ENCODE measurements around the gene MORN5. TPM values are rescaled to one million over a fixed set of nuclear protein-coding genes. Genes with fewer than 3 reads are reported as not detected.

The MORN5 gene
- total and polyA plus RNA-seq, 9 of the 15 experiments (the other 6 are each of a cell fraction or from before 2014, with no cell fraction given) = not detected

DNA sequence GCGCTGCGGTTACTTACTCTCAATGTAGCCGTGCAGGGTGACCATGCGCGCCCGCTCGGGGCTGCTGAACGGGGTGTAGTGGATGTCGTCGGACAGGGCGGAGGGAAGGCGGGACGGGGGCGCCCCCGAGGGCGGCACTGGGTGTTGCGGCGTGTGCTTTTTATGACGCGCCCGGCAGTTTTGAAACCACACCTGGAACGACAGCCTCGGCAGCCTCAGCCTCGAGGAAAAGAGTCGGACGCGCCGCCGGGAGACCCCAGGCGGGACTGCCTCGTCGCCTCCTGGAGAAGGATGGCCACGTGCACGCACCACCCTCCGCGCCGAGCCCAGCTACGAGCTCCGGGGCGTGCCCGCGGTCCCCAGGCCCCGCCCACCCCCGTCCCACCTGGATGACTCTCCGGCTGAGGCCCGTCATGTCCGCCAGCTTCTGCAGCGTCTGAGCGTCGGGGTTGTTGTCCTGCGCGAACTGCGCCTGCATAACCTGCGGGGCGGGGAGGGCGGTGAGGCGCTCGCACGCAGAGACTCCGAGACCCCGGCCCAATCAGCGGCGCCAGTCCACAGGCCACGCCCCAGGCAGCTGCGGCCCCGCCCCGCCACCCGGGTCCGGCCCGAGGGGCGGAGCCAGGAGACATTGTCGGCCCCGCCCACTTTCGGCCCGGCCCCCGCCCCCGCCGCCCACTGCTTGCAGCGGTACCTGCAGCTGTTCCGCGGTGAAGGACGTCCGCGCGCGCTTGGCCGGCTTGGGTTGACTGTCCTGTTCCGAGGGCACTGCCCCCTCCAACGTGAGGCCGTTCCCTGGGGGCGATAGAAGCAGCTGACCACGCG, 54.1 kb downstream of the MORN5 start (continued):
- TF ChIP-seq, protein P1, sequence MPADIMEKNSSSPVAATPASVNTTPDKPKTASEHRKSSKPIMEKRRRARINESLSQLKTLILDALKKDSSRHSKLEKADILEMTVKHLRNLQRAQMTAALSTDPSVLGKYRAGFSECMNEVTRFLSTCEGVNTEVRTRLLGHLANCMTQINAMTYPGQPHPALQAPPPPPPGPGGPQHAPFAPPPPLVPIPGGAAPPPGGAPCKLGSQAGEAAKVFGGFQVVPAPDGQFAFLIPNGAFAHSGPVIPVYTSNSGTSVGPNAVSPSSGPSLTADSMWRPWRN (IDR thresholded peaks at IDR 0.05; ENCODE audit: low read depth) = no peak
- TF ChIP-seq, protein P2, sequence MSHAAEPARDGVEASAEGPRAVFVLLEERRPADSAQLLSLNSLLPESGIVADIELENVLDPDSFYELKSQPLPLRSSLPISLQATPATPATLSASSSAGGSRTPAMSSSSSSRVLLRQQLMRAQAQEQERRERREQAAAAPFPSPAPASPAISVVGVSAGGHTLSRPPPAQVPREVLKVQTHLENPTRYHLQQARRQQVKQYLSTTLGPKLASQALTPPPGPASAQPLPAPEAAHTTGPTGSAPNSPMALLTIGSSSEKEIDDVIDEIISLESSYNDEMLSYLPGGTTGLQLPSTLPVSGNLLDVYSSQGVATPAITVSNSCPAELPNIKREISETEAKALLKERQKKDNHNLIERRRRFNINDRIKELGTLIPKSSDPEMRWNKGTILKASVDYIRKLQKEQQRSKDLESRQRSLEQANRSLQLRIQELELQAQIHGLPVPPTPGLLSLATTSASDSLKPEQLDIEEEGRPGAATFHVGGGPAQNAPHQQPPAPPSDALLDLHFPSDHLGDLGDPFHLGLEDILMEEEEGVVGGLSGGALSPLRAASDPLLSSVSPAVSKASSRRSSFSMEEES (CRISPR knock-in tag; IDR thresholded peaks at IDR 0.05) = no peak
- TF ChIP-seq GTF2A2 (tag; IDR thresholded peaks at IDR 0.05) (no peak), TAL1 (IDR thresholded peaks at IDR 0.05) (no peak), NR1H2 (CRISPR knock-in tag; IDR thresholded peaks at IDR 0.05) (no peak), E2F1 (CRISPR knock-in tag; IDR thresholded peaks at IDR 0.05) (no peak), MYBL2 (IDR thresholded peaks at IDR 0.05; ENCODE audit: low read depth) (no peak), MYBL2 (CRISPR knock-in tag; IDR thresholded peaks at IDR 0.05; ENCODE audit: borderline replicate concordance) (no peak), EHMT2 (IDR thresholded peaks at IDR 0.05) (no peak), ARID1B (IDR thresholded peaks at IDR 0.05) (no peak), PPARD (CRISPR knock-in tag; IDR thresholded peaks at IDR 0.05) (no peak), SP2 (IDR thresholded peaks at IDR 0.05; ENCODE audit: extremely low read depth, low read depth, low read length, poor library complexity, severe bottlenecking) (no peak), HDGF (IDR thresholded peaks at IDR 0.05) (no peak), MIER1 (IDR thresholded peaks at IDR 0.05; ENCODE audit: low read depth) (no peak), HOXB6 (CRISPR knock-in tag; IDR thresholded peaks at IDR 0.05; ENCODE audit: borderline replicate concordance) (no peak), TCF3 (CRISPR knock-in tag; IDR thresholded peaks at IDR 0.05) (no peak), RFX1 (IDR thresholded peaks at IDR 0.05) (no peak), BDP1 (IDR thresholded peaks at IDR 0.05; ENCODE audit: insufficient read depth, insufficient read length) (no peak), CCNT2 (IDR thresholded peaks at IDR 0.05; ENCODE audit: borderline replicate concordance, extremely low read depth, insufficient read length, low read depth, low read length) (peak; percentile 30), CTCF (IDR thresholded peaks at IDR 0.05 in 2 of 3, conservative IDR thresholded peaks at IDR 0.05 in 1 of 3; ENCODE audit: insufficient read depth in 2 of 3, low read depth in 1 of 3, low read length in 3 of 3) (peak in 2 of 3 experiments; percentile 17 to 27; a peak in 3 of 6 replicates), NR2F6 (CRISPR knock-in tag; IDR thresholded peaks at IDR 0.05) (no peak), MCM3 (IDR thresholded peaks at IDR 0.05) (no peak), RB1 (IDR thresholded peaks at IDR 0.05; ENCODE audit: low read depth) (no peak), NEUROD1 (IDR thresholded peaks at IDR 0.05; ENCODE audit: borderline replicate concordance, low read depth, low read length, partially characterized antibody) (no peak), PHF21A (IDR thresholded peaks at IDR 0.05; ENCODE audit: borderline replicate concordance, low read depth) (no peak)

Measured in K562 (cell line).